OCI-LY1 (cell line): ENCODE measurements around the gene ZYX.

Experiments
- H2AFZ ChIP-seq: fragments of 200-600 bp; sonication (generic), shearing (Covaris generic); 2 replicates; pipeline ENCODE4 v1.6.0; 2014; ENCODE audit warnings: antibody characterized with exemption, mild to moderate bottlenecking, low read length
- H3F3A ChIP-seq: fragments of 200-600 bp; sonication (generic), shearing (Covaris generic); 2 replicates; pipeline ENCODE4 v1.6.0; 2014; ENCODE audit warnings: mild to moderate bottlenecking, antibody characterized with exemption, low read length, moderate library complexity; ENCODE audit not compliant: insufficient read depth
- H3K27ac ChIP-seq: fragments of 200-600 bp; sonication (generic); 2 replicates; pipeline ENCODE4 v1.5.1; 2014; ENCODE audit warnings: low read length, mixed run types, mild to moderate bottlenecking, low read depth; ENCODE audit not compliant: poor library complexity, severe bottlenecking
- H3K27me3 ChIP-seq: fragments of 200-600 bp; sonication (generic); 2 replicates; pipeline ENCODE4 v1.6.0; 2014; ENCODE audit warnings: antibody characterized with exemption, mild to moderate bottlenecking, low read length, moderate library complexity; ENCODE audit not compliant: insufficient read depth
- H3K36me3 ChIP-seq: fragments of 200-600 bp; sonication (generic); 2 replicates; pipeline ENCODE4 v1.6.1; 2014; ENCODE audit warnings: mild to moderate bottlenecking, antibody characterized with exemption, low read length, moderate library complexity, mixed read lengths; ENCODE audit not compliant: insufficient read depth
- H3K4me1 ChIP-seq: fragments of 200-600 bp; sonication (generic); 2 replicates; pipeline ENCODE4 v1.5.1; 2014; ENCODE audit warnings: mild to moderate bottlenecking, low read length, moderate library complexity; ENCODE audit not compliant: insufficient read depth, severe bottlenecking
- H3K4me2 ChIP-seq: fragments of 200-600 bp; sonication (generic), shearing (Covaris generic); 2 replicates; pipeline ENCODE4 v1.6.1; 2014; ENCODE audit warnings: low read length
- H3K4me3 ChIP-seq: fragments of 200-600 bp; sonication (generic); 2 replicates; pipeline ENCODE4 v1.5.1; 2014; ENCODE audit warnings: low read length, low read depth, mild to moderate bottlenecking, mixed read lengths; ENCODE audit not compliant: poor library complexity, severe bottlenecking
- H3K79me2 ChIP-seq: fragments of 200-600 bp; shearing (Covaris generic); 2 replicates; pipeline ENCODE4 v1.6.1; 2016; ENCODE audit warnings: mixed run types, low read length, mixed read lengths; ENCODE audit not compliant: insufficient read depth
- H3K9ac ChIP-seq: fragments of 200-600 bp; sonication (generic), shearing (Covaris generic); 2 replicates; pipeline ENCODE4 v1.6.1; 2014; ENCODE audit warnings: mild to moderate bottlenecking, low read length, mixed read lengths
- H3K9me2 ChIP-seq: fragments of 200-600 bp; sonication (generic), shearing (Covaris generic); 2 replicates; pipeline ENCODE4 v1.6.1; 2014; ENCODE audit warnings: low read depth, mild to moderate bottlenecking, low read length, mixed read lengths
- H3K9me3 ChIP-seq: fragments of 200-600 bp; shearing (Covaris generic); 2 replicates; pipeline ENCODE4 v1.6.1; 2014; ENCODE audit warnings: low read length, mixed read lengths
- H4K20me1 ChIP-seq: fragments of 200-600 bp; sonication (generic), shearing (Covaris generic); 2 replicates; pipeline ENCODE4 v1.6.0; 2016; ENCODE audit warnings: mild to moderate bottlenecking, low read length; ENCODE audit not compliant: insufficient read depth
- CTCF ChIP-seq: fragments of 200-600 bp; sonication (generic), shearing (Covaris generic); IDR thresholded peaks from 2 replicates; pipeline ENCODE4 v1.5.1; 2017; ENCODE audit warnings: mild to moderate bottlenecking, antibody characterized with exemption, low read length, moderate library complexity, mixed read lengths
- EZH2 ChIP-seq: fragments of 200-600 bp; sonication (generic), shearing (Covaris generic); IDR thresholded peaks from 2 replicates; pipeline ENCODE4 v1.8.0; 2017; ENCODE audit warnings: borderline replicate concordance, mixed run types, mild to moderate bottlenecking, antibody characterized with exemption, low read length, moderate library complexity, mixed read lengths

Gene ZYX

GRCh38 chr7:143436325-143436946 lies 55.3 kb downstream of the ZYX start:
- Histone ChIP-seq H3K9me3 (no peaks in the 10 kb centered on the region), H4K20me1 (no peaks in the 10 kb centered on the region), H3K4me3 (no peak overlapping the region), H3K27ac (no peak overlapping the region), H3K9ac (no peak overlapping the region), H3K27me3 (no peaks in the 10 kb centered on the region), H3K36me3 (no peaks in the 10 kb centered on the region), H2AFZ (no peak overlapping the region), H3K79me2 (no peaks in the 10 kb centered on the region), H3K9me2 (no peaks in the 10 kb centered on the region), H3K4me1 (no peaks in the 10 kb centered on the region), H3K4me2 (no peak overlapping the region), H3F3A (no peaks in the 10 kb centered on the region)
- no peak for TF ChIP-seq CTCF
- TF ChIP-seq EZH2, result no peak

GRCh38 chr7:143437578-143437977 lies 56.4 kb downstream of the ZYX start:
- no peaks in the 10 kb centered on the region for H3K27me3 ChIP-seq
- no peaks in the 10 kb centered on the region for H3K36me3 ChIP-seq
- H3K4me3 ChIP-seq, result no peak overlapping the region
- no peaks in the 10 kb centered on the region for H3K9me3 ChIP-seq
- no peak for TF ChIP-seq EZH2
- no peak for TF ChIP-seq CTCF
- H3K79me2 ChIP-seq, result no peaks in the 10 kb centered on the region
- no peaks in the 10 kb centered on the region for H3K4me1 ChIP-seq
- no peak overlapping the region for H3K4me2 ChIP-seq
- H3F3A ChIP-seq, result no peaks in the 10 kb centered on the region
- no peaks in the 10 kb centered on the region for H4K20me1 ChIP-seq
- H3K9ac ChIP-seq, result no peak overlapping the region
- no peak overlapping the region for H2AFZ ChIP-seq
- H3K27ac ChIP-seq, result no peak overlapping the region
- H3K9me2 ChIP-seq, result no peaks in the 10 kb centered on the region

- Histone ChIP-seq H3K4me3 (no peak overlapping the region), H3K4me2 (no peak overlapping the region), H3F3A (no peaks in the 10 kb centered on the region), H2AFZ (no peak overlapping the region), H3K9me2 (no peaks in the 10 kb centered on the region), H4K20me1 (no peaks in the 10 kb centered on the region), H3K79me2 (no peaks in the 10 kb centered on the region), H3K36me3 (no peaks in the 10 kb centered on the region), H3K4me1 (no peaks in the 10 kb centered on the region), H3K27ac (no peak overlapping the region), H3K27me3 (no peaks in the 10 kb centered on the region), H3K9ac (no peak overlapping the region), H3K9me3 (no peaks in the 10 kb centered on the region)
- TF ChIP-seq CTCF, result no peak
- TF ChIP-seq EZH2, result no peak
Measured at GRCh38 chr7:143439866-143440265, 58.7 kb downstream of the ZYX start.
